ENCODE results near the gene CAMTA1. TPM values are rescaled to one million over a fixed set of nuclear protein-coding genes. Genes with fewer than 3 reads are reported as not detected.

The CAMTA1 gene
- total RNA-seq, 1 experiment from 2014 or later, result 69.5 TPM

GRCh38 chr1:7012461-7012924, 227.2 kb downstream of the CAMTA1 start:
- DNase-seq (ENCODE audit: low read depth, low spot score) (no peak), ATAC-seq (no peak)
- ChIA-PET CTCF (no interaction called here), RAD21 (ENCODE audit: low non-redundant PET in 1 of 2, low total read pairs in 2 of 2, uncharacterized antibody in 2 of 2, unreplicated experiment in 2 of 2) (no interaction called here), POLR2A (no interaction called here)
- no peaks in the 10 kb centered on the region for H3K79me2 ChIP-seq (ENCODE audit: insufficient read depth, low read length)
- intact Hi-C loops (cut with micrococcal nuclease), result no loop called here
- H3K27ac ChIP-seq (ENCODE audit: low read depth, low read length), result no peak overlapping the region
- H3K27me3 ChIP-seq (ENCODE audit: insufficient read depth, low read length), result no peaks in the 10 kb centered on the region; the same call in 1 of the 2 replicates
- no peak overlapping the region for H2AFZ ChIP-seq (ENCODE audit: low read depth, low read length, poor library complexity, severe bottlenecking)
- no peaks in the 10 kb centered on the region for H3K9me2 ChIP-seq (ENCODE audit: insufficient read depth)
- H3K4me1 ChIP-seq (ENCODE audit: control insufficient read depth in 1 of 2, insufficient read depth in 2 of 2, low read length in 2 of 2), result peaks cover 0 to 7% of the 10 kb centered on the region in 2 experiments; a peak in 1 of 4 replicates
- H3K36me3 ChIP-seq (ENCODE audit: control insufficient read depth in 1 of 2, insufficient read depth in 2 of 2, low read length in 2 of 2), result no peaks in the 10 kb centered on the region
- H3K4me2 ChIP-seq (ENCODE audit: low read length), result no peak overlapping the region
- H3K9ac ChIP-seq (ENCODE audit: low read length), result no peak overlapping the region
- H3K4me3 ChIP-seq (replicated peaks in 1 of 2; ENCODE audit: low read depth in 1 of 2, low read length in 2 of 2), result no peak overlapping the region
- no TSS peak for BruUV-seq (replicated peaks)
- no peaks in the 10 kb centered on the region for H4K20me1 ChIP-seq (ENCODE audit: insufficient read depth)
- no peak for TF ChIP-seq EZH2 (IDR thresholded peaks at IDR 0.05)
- no peak for TF ChIP-seq ELF1 (IDR thresholded peaks at IDR 0.05; ENCODE audit: borderline replicate concordance, low read depth)
- TF ChIP-seq, protein P1, sequence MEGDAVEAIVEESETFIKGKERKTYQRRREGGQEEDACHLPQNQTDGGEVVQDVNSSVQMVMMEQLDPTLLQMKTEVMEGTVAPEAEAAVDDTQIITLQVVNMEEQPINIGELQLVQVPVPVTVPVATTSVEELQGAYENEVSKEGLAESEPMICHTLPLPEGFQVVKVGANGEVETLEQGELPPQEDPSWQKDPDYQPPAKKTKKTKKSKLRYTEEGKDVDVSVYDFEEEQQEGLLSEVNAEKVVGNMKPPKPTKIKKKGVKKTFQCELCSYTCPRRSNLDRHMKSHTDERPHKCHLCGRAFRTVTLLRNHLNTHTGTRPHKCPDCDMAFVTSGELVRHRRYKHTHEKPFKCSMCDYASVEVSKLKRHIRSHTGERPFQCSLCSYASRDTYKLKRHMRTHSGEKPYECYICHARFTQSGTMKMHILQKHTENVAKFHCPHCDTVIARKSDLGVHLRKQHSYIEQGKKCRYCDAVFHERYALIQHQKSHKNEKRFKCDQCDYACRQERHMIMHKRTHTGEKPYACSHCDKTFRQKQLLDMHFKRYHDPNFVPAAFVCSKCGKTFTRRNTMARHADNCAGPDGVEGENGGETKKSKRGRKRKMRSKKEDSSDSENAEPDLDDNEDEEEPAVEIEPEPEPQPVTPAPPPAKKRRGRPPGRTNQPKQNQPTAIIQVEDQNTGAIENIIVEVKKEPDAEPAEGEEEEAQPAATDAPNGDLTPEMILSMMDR (IDR thresholded peaks at IDR 0.05 in 2 of 3, conservative IDR thresholded peaks at IDR 0.05 in 1 of 3; ENCODE audit: borderline replicate concordance in 1 of 3, insufficient read depth in 1 of 3, low read depth in 2 of 3, low read length in 2 of 3), result no peak
- no peak for TF ChIP-seq CBX3 (IDR thresholded peaks at IDR 0.05; ENCODE audit: low read depth)
- no peak for TF ChIP-seq FOSL1 (IDR thresholded peaks at IDR 0.05; ENCODE audit: low read depth)
- TF ChIP-seq, protein P2, sequence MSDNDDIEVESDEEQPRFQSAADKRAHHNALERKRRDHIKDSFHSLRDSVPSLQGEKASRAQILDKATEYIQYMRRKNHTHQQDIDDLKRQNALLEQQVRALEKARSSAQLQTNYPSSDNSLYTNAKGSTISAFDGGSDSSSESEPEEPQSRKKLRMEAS (IDR thresholded peaks at IDR 0.05), result no peak
- no peak for TF ChIP-seq ZNF274 (IDR thresholded peaks at IDR 0.05; ENCODE audit: low read depth, low read length)
- no peak for TF ChIP-seq EGR1 (IDR thresholded peaks at IDR 0.05; ENCODE audit: low read depth)
- no peak for TF ChIP-seq SP1 (IDR thresholded peaks at IDR 0.05; ENCODE audit: low read depth)
- TF ChIP-seq ZFX (IDR thresholded peaks at IDR 0.05), result no peak
- TF ChIP-seq POLR2AphosphoS5 (IDR thresholded peaks at IDR 0.05; ENCODE audit: low read depth, low read length), result no peak
- TF ChIP-seq CEBPB (IDR thresholded peaks at IDR 0.05; ENCODE audit: low read depth), result no peak
- TF ChIP-seq POLR2A (IDR thresholded peaks at IDR 0.05; ENCODE audit: borderline replicate concordance, extremely low read depth, insufficient read depth, insufficient read length), result no peak
- no peak for TF ChIP-seq YY1 (IDR thresholded peaks at IDR 0.05; ENCODE audit: extremely low read depth, insufficient replicate concordance, low read depth, low read length)
- no peak for TF ChIP-seq SRF (IDR thresholded peaks at IDR 0.05; ENCODE audit: low read depth)
- TF ChIP-seq RAD21 (IDR thresholded peaks at IDR 0.05; ENCODE audit: low read depth), result no peak
- no peak for TF ChIP-seq EZH2phosphoT487 (IDR thresholded peaks at IDR 0.05; ENCODE audit: borderline replicate concordance)
- TF ChIP-seq JUND (IDR thresholded peaks at IDR 0.05), result no peak
- no peak for TF ChIP-seq TCF7L2 (IDR thresholded peaks at IDR 0.05; ENCODE audit: borderline replicate concordance, extremely low read depth, insufficient read depth, insufficient read length)
- TF ChIP-seq, protein P3, sequence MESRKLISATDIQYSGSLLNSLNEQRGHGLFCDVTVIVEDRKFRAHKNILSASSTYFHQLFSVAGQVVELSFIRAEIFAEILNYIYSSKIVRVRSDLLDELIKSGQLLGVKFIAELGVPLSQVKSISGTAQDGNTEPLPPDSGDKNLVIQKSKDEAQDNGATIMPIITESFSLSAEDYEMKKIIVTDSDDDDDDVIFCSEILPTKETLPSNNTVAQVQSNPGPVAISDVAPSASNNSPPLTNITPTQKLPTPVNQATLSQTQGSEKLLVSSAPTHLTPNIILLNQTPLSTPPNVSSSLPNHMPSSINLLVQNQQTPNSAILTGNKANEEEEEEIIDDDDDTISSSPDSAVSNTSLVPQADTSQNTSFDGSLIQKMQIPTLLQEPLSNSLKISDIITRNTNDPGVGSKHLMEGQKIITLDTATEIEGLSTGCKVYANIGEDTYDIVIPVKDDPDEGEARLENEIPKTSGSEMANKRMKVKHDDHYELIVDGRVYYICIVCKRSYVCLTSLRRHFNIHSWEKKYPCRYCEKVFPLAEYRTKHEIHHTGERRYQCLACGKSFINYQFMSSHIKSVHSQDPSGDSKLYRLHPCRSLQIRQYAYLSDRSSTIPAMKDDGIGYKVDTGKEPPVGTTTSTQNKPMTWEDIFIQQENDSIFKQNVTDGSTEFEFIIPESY (IDR thresholded peaks at IDR 0.05; ENCODE audit: extremely low read depth, insufficient replicate concordance, low read length), result no peak
- no peaks in the 10 kb centered on the region for H3K9me3 ChIP-seq (ENCODE audit: control insufficient read depth in 1 of 2, insufficient read depth in 1 of 2, low read depth in 1 of 2, low read length in 2 of 2)

Measured in HCT116 (cell line).